Fibroblast of skin of left quadriceps (primary cell): ENCODE measurements around the gene BNIP5.
"Not testable (repeated sequence)": the region's sequence is repeated elsewhere in the genome, so short reads cannot be mapped to it uniquely, and the experiment has no call there.

Experiments
- DNase-seq, 2 experiments: peaks; one replicate each; pipeline ENCODE4 v3.0.0-alpha.2; 2013; ENCODE audit warnings: low read depth in 2 of 2

Gene BNIP5

DNA sequence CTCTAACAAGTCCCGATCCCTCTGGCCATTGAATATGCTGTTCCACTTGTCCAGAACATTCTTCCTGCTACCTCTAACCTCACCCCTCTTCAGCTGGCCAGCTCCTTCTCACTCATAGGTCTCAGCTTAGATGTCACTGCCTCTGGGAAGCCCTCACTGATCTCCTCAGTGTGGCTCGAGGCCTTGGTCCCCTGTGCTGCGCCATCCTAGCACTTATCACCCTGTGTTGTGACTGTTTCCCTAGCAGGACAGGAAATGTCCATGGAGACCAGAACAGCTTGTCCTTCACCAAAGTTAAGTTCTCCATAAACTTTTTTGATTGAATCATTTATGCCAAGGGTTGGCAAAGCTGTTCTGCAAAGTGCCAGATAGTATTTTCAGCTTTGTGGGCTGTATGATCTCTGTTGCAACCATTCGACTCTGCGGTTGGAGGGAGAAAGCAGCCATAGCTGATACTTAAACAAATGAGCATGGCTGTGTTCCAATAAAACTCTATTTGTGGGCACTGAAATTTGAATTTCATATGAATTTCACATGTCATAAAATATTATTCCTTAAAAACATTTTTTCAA, 6.5 kb upstream of the BNIP5 start:
- no peak for DNase-seq

DNA sequence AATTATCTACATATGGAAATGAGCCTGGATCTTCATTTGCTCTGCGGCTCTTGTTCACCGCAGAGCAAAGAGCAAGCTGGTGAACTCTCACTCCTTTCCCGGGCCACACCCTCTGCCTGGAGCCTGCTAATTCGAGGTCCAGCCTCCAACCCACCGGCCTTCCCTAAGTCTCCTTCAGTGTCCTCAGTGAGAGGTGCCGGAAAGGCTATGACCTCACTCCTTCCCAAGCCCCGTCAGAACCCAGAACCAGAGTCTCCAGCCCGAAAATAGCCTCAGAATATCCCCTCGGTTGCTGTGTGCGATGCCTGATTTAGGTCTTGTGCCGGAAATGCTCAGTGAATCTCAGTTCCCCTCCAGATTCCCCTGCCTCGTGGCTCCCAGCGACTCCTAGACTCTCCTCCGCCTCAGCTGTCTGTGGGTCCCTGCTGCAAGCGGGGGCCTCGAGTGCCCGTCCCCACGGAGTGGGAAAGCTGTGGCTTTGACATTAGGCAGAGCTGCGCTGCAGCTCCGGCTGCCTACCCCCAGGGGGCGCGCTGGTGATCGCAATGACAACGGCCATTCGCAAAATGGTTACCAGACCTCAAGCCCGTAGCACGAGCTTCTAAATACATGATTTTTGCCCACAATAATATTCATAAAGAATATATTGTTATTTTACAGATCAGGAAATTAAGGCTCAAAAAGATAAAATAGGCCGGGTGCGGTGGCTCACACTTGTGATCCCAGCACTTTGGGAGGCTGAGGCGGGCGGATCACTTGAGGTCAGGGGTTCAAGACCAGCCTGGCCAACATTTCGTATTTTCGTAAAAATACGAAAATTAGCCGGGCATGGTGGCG, 4.1 kb upstream of the BNIP5 start:
- DNase-seq, result no peak

DNA sequence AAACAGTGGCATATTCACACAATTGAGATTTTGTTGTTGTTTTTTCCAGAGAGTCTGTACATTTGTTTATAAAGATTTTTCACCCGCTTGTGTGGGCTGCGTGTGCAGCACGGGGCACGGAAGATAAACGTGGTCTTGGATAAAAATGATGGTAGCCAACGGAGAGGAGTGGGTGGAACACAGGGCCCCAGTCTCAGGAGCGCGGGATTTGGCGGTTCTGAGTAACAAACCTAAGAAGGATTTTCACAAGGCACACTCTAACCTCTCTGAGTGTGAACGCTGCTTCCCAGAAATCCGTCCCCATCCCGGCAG, 3.6 kb upstream of the BNIP5 start:
- no peak for DNase-seq

DNA sequence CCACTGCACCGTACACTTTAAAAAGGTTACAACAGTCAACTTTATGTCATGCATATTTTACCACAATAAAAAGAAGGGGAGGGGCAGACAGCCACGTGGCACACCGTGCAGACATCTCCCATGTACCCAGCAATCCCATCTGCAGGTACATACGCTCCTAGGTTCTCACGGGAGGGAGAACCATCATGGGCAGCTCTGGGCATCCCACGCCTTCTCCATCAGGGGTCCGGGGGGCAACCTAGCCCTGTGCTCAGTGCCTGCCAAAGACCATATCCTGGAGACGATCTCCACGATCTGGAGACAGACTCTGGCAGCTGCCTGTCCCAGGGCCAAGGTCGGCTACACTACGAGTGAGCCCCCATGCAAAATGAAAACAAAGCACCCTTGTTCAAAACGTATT, 2.5 kb upstream of the BNIP5 start:
- DNase-seq, result no peak

DNA sequence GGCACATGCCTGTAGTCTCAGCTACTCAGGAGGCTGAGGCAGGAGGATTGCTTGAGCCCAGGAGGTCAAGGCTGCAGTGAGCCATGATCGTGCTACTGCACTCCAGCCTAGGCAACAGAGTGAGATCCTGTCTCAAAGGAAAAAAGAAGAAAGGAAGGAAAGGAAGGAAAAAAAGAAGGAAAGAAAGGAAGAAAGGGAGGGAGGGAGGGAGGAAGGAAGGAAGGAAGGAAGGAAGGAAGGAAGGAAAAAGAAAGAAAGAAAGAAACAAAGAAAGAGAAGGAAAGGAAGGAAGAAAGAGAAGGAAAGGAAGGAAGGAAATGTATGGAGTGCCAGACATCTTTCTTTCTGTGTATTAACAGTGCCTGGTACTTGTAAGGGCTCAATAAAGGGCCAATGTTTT, 1.5 kb upstream of the BNIP5 start:
- DNase-seq, result not testable (repeated sequence)

DNA sequence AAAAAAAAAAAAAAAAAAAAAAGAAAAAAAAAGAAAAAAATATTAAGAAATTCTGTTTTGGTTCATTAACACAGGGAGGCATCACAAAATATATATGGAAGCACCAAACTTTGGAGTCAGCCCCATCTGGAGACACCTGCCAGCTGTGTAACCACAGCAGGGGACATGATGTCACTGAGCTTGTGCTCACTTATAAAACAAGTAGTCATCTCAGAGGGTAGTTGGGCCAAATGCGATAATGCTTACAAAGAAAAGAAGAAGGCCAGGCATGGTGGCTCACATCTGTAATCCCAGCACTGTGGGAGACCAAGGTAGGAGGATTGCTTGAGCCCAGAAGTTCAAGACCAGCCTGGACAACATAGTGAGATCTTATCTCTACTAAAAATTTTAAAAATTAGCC, 1.1 kb upstream of the BNIP5 start:
- DNase-seq, result no peak

DNA sequence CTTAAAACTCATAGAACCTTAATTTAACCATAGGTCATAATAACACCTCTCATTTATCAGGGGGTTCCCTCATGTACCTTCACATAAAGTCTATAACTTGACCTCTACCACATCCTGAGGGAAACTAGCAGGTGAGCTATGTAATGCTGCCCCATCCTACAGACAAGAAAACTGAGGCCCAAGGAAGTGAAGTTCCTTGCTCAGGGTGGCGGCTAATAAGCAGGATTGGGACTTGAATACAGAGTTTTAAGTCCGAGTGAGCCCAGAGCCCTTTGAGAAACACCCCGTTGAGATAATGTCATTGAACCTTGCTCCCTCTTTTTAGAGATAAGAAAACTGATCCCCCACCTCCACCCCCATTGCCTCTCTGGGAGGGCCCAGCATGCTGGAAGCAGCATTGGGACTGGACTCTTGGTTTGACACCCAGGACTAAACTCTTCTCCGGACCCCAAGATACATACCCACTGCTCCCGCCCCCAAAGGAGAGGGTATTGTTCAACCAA, 429 bp downstream of the BNIP5 start:
- no peak for DNase-seq

DNA sequence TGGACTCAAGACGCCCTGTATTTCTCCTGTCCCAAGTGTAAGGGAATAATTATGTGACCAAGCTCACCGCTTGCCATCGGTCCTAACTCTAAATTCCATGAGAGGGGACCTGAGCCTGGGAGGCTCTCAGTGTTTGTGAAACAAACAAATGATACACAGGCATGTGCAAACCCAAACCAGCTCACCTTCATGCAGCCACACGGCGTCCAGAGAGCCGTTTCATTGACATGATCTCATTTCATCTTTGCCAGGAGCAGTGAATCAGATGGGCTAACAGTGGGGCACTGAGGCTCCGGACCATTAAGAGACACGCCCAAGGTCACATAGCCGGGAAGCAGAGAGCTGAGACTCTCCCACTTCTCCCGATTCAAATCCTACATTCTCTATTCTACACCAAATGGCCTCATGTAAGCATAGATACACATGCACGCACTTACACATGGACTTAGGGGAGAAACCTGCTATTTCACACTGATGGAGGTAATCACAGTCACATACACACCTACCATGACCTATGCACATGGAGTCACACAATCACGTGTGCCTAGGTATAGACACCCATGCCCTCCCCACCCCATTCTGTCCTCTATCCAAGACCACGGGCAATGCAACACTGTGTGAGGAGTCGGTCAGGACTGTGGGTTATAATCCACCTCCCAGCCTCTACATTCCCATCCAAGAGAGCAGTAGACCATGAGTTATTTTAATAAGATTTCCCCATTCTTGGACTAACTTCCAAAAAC, 1.1 kb downstream of the BNIP5 start:
- DNase-seq, result no peak

DNA sequence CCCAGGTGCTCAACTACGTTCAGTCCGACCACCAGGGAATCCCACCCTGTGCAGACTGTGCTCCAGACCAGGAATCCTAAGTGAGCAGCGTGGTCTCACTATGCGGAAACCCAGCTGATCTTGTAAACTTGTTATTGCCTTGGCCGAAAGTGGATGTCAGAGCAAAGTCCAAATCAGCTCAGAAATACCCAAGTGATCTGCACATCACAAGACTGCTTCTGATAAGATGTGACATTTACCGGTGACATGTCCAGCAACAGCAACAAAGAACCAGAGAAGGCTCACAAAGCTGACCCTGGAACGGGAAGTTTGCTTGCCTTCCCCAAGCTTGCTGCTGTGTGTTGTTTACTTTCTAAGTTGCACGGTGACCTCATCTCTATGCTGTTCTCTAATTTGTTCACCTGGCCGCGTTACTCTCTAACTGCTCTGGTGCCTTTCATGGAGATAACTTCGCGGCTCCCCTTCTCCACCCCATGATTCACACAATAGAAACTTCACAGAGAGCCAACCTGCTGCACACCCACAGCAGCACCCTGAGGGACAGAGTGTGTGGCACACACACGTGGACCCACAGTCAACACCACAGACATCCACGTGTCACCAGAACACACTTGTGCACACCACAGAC, 1.7 kb downstream of the BNIP5 start:
- no peak for DNase-seq

DNA sequence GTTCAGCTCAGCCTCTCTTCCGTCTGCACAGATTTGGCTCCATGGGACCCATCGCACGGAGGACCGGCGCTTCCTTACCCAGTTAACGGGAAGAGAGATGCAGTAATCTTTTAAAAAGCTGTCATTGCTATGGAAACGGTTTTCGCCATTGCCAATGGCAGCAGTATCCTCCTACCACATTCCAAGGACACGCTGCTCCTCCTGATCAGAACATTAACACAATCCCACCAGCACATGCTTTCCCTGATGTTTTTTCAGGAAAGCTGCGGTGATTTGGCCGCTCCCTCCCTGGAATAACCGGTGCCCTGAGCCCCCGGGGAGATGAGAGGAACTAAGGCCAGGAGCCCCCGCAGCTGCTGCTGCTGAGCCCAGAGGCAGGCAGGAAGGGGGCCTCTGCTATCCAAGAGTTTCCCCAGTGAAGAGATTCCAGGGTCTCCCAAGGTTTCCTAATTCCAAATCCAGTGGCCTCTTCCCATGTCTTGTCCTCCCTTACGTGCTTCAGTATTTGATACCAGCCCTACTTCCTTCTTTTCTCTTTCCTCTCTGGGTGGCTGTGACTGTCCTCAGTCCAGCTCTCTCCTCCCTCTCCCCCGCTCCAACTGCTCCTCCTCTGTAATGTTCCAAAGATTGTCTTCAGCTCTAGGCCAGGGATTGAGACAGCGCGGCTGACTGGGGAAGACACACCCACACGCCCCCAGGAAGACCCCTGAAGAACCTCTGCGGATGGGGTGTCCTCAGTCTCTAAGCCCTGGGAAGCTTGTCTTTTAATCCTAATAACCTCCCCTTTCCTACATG, 2.6 kb downstream of the BNIP5 start:
- no peak for DNase-seq

DNA sequence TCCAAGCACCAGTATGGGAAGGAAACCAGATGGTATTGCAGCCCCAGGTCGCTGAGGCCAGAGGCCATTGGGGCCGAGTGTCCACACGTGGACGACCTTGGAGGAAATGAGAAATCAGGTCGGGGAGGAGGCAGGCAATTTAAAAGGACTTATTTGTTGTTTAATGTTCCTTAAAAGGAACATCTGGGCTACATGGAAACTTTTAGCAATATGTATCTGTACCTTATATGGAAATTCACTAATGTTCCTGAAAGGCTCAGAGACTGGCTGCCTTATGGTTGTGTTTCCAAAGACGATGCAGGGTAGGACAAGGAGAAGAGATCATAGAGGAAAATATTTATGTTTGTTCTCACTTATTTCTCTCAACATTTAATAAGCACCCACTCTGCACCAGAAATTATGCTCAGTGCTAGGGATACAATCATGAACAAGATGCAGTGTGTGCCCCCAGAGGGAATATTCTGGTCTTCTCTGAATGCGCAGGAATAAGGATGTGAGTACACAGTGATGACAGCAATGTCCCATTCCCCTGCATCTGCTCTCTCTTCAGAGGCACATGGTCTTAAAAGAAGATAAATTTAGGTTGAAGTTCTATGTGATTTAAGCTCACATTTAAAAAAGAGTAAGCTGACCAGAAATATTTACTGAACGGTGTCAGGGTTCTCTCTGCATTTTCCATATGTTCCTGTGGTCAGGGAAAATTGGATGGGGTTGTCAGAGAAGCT, 3.4 kb downstream of the BNIP5 start:
- DNase-seq, result no peak

DNA sequence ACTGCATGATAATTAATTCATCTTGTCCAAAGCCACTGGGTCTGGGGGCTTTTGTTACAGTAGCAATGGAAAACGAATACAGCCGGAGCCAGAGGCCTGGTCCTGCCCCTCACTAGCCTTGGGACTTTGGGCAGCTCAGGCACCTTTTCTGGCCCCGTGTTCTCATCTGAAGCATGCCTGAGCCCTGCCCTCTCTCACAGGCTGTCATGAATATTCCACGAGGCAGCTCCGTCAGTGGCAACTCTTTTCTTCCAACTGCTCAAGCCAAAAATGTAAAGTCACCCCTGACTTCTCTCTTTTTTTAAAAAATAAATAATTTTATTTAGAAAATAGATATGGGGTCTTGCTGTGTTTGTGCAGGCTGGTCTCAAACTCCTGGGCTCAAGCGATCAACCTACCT, 5.3 kb downstream of the BNIP5 start:
- no peak for DNase-seq

DNA sequence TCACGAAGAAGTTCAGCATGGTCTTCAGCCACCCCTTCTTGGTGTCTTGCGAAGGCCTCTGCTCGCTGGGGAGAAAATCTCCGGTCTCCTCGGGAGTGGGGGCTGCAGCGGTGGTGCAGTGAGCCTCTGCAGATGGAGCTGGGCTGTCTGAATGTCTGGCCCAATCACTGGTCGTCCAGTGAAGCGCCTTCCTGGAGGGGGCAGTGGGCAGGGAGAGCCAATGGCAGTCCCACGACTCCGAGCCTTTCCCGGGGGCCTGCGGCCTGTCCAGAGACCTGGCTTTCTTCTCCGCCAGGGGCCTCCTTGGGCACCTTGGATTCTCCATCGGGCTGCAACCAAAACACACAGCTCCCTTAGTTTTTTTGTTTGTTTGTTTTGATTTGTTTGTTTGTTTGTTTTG, 6.3 kb downstream of the BNIP5 start:
- no peak for DNase-seq

DNA sequence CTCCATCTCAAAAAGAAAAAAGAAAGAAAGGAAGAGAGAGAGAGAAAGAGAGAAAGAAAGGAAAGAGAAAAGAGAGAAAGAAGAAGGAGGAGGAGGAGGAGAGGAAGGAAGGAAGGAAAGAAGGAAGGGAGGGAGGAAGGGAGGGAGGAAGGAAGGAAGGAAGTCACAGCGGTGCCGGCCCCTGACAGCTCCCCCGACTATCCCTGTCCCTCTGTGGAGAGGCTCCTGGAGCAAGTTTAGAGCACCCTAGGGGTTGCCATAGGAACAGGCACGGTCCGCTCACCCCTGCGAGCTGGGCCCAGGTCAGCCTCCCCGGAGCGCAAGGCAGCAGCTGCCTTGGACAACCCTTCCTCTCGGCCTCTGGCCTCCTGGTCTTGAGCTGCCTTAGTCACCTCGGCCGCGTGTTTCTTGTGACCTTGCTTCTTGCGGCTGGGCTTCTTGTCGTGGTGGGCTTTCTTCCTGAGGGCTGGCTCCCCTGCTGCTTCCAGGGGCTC, 6.8 kb downstream of the BNIP5 start:
- DNase-seq, result no peak

DNA sequence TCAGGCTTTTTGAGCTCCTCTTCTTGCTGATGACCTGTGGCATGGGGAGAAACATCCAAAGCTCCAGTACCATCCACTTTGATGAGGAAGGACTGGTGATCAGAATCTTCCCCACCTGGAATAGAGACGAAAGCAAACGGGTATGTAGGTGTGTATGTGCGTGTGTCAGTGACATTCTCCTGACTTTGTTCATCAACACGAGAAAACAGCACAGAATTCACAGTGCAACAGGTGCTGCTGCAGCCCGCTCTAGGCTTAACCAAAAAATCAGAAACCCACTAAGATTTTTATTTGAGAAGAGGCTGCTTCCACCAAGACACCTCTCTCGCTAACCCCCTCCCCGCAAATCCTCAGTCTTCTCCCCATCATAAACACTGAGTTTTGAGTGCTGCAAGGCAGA, 8.1 kb downstream of the BNIP5 start:
- DNase-seq, result no peak

DNA sequence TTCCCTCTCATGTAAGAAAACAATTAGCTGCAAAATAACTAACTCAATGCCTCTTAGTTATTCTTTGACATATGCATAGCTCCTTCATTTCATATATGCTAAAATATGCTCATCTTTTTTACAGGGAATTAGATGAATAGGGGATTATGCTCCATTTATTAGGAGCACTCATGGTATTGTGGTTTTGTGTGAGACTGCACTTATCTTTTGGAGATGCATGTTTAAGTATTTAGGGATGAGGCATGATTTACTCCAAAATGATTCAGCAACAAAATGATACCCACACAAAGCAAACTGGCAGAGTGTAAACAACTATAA, 8.8 kb downstream of the BNIP5 start:
- no peak for DNase-seq

DNA sequence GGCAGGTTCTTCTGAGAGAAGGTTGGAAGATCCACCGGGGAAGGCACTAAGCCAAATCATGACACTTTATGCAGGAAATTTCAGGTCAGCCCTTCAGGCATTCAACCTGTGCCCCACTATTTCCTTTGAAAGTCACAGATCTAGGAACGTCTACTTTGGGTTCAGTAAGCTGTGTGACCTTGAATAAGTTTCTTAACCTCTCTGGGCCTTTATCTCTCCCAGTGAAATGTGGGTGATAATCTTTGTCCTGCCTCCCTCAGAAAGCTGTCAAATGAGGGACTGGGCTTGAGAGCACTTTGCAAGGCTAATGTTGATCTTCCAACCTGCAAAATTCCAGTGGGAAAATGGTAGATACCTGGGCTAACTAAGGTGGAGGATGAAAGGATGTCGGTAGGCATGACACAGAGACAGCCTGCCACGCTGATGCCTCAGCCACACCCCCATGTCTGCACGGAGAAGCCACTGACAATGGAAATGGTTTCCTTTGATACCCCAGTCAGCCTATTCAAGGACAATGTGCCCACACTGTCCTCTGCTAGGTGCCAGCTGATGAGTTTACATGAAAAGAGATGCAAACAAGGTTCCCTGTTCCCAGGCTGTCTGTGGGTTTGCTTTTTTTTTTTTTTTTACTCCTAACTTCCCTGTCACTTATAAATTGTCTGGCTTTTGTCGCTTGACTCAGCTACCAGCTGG, 9.3 kb downstream of the BNIP5 start:
- no peak for DNase-seq

DNA sequence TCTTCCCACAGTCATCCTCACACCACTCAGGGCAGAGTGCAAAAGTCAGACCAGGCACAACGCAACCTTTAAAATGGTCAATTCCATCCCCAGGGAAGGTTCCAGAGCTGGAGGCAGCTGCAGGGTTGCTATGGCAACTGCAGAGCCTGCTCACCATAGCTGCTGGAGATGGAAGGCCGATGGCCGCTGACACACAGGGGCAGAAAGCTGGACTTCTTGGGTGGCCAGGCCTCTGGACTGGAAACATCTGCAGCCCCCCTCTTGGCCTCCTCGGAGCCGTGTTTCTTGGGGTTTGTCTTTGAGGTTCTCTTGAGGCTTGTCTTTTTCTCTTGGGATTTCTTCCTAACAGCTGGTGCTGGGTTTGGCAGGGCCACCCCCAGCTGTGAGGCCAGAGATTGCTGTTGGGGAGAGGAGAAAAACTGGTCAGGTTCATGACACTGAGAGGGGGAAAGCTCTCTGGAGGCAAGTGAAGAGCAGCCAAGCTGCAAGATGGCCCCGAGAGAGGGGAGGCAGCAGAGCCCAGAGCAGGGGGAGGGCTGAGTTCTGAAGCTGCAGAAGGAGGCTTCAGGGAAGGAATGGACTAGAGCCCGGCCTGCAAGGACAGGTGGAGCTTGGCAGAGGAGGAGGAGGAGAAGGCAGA, 10.2 kb downstream of the BNIP5 start:
- no peak for DNase-seq

DNA sequence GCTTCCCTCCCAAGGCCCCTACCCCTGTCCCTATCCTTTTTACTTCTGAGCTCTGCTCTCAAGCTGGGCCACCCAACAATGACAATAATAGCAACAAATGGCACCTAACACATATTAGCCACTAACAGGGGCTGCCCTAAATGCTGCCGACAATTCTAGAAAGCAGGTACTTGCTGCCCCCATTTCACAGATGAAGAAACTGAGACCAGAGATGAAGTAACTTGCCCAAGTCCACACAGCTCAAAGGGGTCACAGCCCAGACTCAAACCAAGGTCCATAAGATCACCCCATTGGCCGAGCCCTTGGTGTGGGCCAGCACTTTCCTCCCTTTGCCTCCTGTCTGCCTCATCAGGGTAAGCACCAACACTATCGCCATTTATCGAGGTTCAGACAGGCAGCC, 12.0 kb downstream of the BNIP5 start:
- no peak for DNase-seq

DNA sequence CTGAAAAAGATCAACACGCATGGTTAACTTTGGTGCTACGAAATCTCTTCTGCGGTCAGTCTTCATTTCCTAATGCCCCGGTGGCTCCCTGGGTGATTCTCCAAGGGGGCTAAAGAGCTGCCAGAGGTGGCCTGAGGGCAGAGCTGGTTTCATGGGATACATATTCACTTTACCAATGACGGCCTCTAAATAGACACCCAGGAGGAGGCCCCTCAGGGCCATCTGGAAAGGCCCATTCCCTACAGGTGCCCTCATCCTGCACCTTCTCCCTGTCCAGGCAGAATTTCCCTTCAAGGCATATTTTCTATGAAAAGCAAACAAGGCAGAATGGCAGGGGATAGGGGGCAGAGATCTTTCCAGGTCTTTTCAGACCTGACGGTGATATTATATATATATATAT, 12.5 kb downstream of the BNIP5 start:
- DNase-seq, result no peak
